ENCODE data around the gene RGS4. TPM values are rescaled to one million over a fixed set of nuclear protein-coding genes. Genes with fewer than 3 reads are reported as not detected.

Gene RGS4
- total RNA-seq, 1 donor from 2014 or later = not detected

GRCh38 chr1:163094589-163094988 lies 25.4 kb downstream of the RGS4 start:
- no peaks in the 10 kb centered on the region for H3K27me3 Mint-ChIP-seq
- no peaks in the 10 kb centered on the region for H3K36me3 Mint-ChIP-seq (ENCODE audit: low read depth)
- intact Hi-C loops (cut with micrococcal nuclease) = no loop called here
- no peak for DNase-seq
- H3K9me3 Mint-ChIP-seq = no peaks in the 10 kb centered on the region
- H3K4me1 Mint-ChIP-seq = no peaks in the 10 kb centered on the region
- no peak overlapping the region for H3K4me3 Mint-ChIP-seq
- H3K27ac Mint-ChIP-seq = no peak overlapping the region

- H3K27me3 Mint-ChIP-seq = no peaks in the 10 kb centered on the region
- H3K27ac Mint-ChIP-seq = no peak overlapping the region
- H3K4me3 Mint-ChIP-seq = no peak overlapping the region
- H3K9me3 Mint-ChIP-seq = no peaks in the 10 kb centered on the region
- DNase-seq = no peak
- no peaks in the 10 kb centered on the region for H3K36me3 Mint-ChIP-seq (ENCODE audit: low read depth)
- intact Hi-C loops (cut with micrococcal nuclease) = no loop called here
- H3K4me1 Mint-ChIP-seq = no peaks in the 10 kb centered on the region
Observed at GRCh38 chr1:163095213-163095612, 26.1 kb downstream of the RGS4 start.

DNA sequence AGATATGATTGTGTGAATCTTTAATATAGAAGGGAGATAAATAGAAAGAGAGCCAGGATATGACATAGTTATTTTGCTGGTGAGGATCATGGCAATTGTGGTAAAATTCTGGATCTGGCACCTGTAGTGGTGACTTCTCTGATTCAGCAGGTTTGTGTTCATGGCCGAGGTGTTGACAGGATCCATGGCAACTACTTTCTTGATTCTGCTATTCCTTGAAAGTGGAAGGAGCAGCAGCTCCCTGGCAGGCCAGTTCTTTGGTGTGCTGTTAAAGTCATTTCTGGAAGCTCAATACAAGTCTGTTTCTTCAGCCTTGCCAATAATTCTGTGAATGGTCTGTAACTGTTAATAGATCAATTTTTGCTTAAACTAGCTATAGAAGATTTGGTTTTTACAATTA lies 33.4 kb downstream of the RGS4 start:
- intact Hi-C loops (cut with micrococcal nuclease) = no loop called here
- no peak for DNase-seq
- H3K27ac Mint-ChIP-seq = no peak overlapping the region
- H3K9me3 Mint-ChIP-seq = no peaks in the 10 kb centered on the region
- no peaks in the 10 kb centered on the region for H3K27me3 Mint-ChIP-seq
- no peaks in the 10 kb centered on the region for H3K36me3 Mint-ChIP-seq (ENCODE audit: low read depth)
- H3K4me3 Mint-ChIP-seq = no peak overlapping the region
- H3K4me1 Mint-ChIP-seq = no peaks in the 10 kb centered on the region

DNA sequence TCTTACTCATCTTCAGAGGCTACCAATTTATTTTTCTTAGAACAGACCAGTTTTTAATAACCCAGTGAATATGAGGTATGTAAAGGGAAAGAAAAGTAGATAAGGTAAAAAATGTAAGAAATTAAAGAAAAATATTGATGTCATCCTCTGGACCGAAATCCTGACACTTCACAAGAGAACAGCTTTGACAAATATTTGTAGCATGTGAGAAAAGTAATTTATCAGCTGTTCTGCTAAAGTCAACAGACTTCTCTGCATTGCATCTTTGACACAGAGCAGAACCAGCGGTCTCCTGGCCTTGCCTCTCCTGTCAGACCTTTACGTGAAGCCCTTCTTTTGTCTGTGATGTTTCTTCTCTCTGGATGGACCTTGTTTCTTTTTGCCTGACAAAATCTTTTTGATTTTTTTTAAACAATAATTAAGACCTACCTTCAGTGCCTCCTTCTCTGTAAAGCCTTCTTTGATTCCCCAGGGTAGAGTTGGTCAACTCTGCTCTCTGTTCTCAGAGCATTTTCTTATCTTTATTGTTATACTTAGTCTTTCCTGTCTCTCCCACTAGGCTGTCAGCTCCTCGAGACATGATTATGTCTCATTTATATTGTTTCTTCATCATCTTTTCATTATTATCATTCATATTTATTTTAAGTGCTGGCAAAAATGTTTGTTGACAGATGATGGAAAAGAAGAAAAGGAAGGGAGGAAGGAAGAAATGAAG lies 35.4 kb downstream of the RGS4 start:
- H3K36me3 Mint-ChIP-seq (ENCODE audit: low read depth) = no peaks in the 10 kb centered on the region
- H3K4me3 Mint-ChIP-seq = no peak overlapping the region
- intact Hi-C loops (cut with micrococcal nuclease) = no loop called here
- H3K4me1 Mint-ChIP-seq = no peaks in the 10 kb centered on the region
- DNase-seq = no peak
- H3K27me3 Mint-ChIP-seq = no peaks in the 10 kb centered on the region
- no peaks in the 10 kb centered on the region for H3K9me3 Mint-ChIP-seq
- no peak overlapping the region for H3K27ac Mint-ChIP-seq

GRCh38 chr1:163106364-163106987 lies 37.3 kb downstream of the RGS4 start:
- no peaks in the 10 kb centered on the region for H3K9me3 Mint-ChIP-seq
- no peak overlapping the region for H3K27ac Mint-ChIP-seq
- no peaks in the 10 kb centered on the region for H3K4me1 Mint-ChIP-seq
- no peaks in the 10 kb centered on the region for H3K36me3 Mint-ChIP-seq (ENCODE audit: low read depth)
- no peak overlapping the region for H3K4me3 Mint-ChIP-seq
- DNase-seq = no peak
- intact Hi-C loops (cut with micrococcal nuclease) = no loop called here
- H3K27me3 Mint-ChIP-seq = no peaks in the 10 kb centered on the region

DNA sequence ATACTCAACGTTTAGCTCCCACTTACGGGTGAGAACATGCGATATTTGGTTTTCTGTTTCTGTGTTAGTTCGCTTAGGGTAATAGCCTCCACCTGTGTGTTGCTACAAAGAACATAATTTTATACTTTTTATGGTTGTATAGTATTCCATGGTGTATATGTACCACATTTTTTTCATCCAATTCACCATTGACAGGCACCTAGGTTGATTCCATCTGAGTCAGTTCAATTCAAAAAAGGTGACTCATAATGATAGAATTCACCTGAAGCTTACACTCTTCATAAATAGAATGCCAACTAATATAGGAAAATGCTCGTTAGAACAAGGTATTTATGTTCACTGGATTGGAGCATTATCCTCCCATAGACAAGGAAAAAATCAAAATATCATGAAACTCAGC lies 38.5 kb downstream of the RGS4 start:
- Mint-ChIP-seq H3K27ac (no peak overlapping the region), H3K9me3 (no peaks in the 10 kb centered on the region), H3K4me3 (no peak overlapping the region), H3K27me3 (no peaks in the 10 kb centered on the region), H3K4me1 (no peaks in the 10 kb centered on the region), H3K36me3 (ENCODE audit: low read depth) (no peaks in the 10 kb centered on the region)
- intact Hi-C loops (cut with micrococcal nuclease) = no loop called here
- DNase-seq = no peak

DNA sequence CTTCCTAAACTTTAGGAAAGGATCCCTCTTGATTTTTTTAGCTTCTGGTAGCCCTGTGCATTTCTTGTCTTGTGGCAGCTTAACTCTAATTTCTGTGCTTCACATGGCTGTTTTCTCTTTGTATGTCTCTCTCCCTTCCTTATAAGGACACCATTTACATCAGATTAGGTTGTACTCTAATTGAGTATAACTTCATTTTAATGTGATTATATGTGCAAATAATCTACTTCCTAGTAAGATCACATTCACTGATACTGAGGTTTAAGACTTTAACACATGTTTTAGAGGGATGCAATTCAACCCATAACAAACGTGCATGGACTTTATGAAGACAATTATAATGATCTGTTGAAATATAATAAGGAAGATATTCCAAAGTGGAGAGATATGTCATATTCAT lies 46.7 kb downstream of the RGS4 start:
- no peak overlapping the region for H3K4me3 Mint-ChIP-seq
- H3K9me3 Mint-ChIP-seq = no peaks in the 10 kb centered on the region
- H3K36me3 Mint-ChIP-seq (ENCODE audit: low read depth) = no peaks in the 10 kb centered on the region
- no peaks in the 10 kb centered on the region for H3K27me3 Mint-ChIP-seq
- intact Hi-C loops (cut with micrococcal nuclease) = no loop called here
- H3K27ac Mint-ChIP-seq = no peak overlapping the region
- no peak for DNase-seq
- no peaks in the 10 kb centered on the region for H3K4me1 Mint-ChIP-seq

DNA sequence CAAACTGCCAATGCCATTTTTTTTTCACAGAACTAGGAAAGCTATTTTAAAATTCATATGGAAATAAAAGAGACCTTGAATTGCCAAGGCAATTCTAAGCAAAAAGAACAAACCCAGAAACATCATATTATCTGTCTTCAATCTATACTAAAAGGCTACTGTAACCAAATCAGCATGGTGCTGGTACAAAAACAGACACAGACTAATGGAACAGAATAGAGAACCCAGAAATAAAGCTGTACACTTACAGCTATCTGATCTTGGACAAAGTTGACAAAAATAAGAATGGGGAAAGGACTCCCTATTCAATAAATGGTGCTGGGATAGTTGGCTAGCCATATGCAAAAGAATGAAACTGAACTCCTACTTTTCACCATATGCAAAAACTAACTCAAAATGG lies 50.5 kb downstream of the RGS4 start:
- intact Hi-C loops (cut with micrococcal nuclease) = no loop called here
- DNase-seq = no peak
- Mint-ChIP-seq H3K9me3 (no peaks in the 10 kb centered on the region), H3K27me3 (peaks cover 5% of the 10 kb centered on the region), H3K27ac (no peak overlapping the region), H3K4me3 (no peak overlapping the region), H3K4me1 (no peaks in the 10 kb centered on the region), H3K36me3 (ENCODE audit: low read depth) (no peaks in the 10 kb centered on the region)

GRCh38 chr1:163120372-163120771 lies 51.2 kb downstream of the RGS4 start:
- peaks cover 7% of the 10 kb centered on the region for H3K27me3 Mint-ChIP-seq
- no peaks in the 10 kb centered on the region for H3K9me3 Mint-ChIP-seq
- no peak overlapping the region for H3K4me3 Mint-ChIP-seq
- intact Hi-C loops (cut with micrococcal nuclease) = no loop called here
- no peaks in the 10 kb centered on the region for H3K4me1 Mint-ChIP-seq
- no peak overlapping the region for H3K27ac Mint-ChIP-seq
- H3K36me3 Mint-ChIP-seq (ENCODE audit: low read depth) = no peaks in the 10 kb centered on the region
- DNase-seq = no peak

- Mint-ChIP-seq H3K4me1 (no peaks in the 10 kb centered on the region), H3K27me3 (peaks cover 7% of the 10 kb centered on the region), H3K9me3 (no peaks in the 10 kb centered on the region), H3K4me3 (no peak overlapping the region), H3K36me3 (ENCODE audit: low read depth) (no peaks in the 10 kb centered on the region), H3K27ac (no peak overlapping the region)
- intact Hi-C loops (cut with micrococcal nuclease) = no loop called here
- no peak for DNase-seq
Observed at GRCh38 chr1:163124812-163125211, 55.7 kb downstream of the RGS4 start.

Other genes with a start within 250 kb of the RGS4 start
- not detected in 2 replicates for gene CCDC190, start 208.2 kb upstream of the RGS4 start, total RNA-seq
- 0.95 and 2.8 TPM in 2 replicates for gene RGS5, start 133.6 kb downstream of the RGS4 start, total RNA-seq